Measurements from ENCODE around the gene COL23A1.

Gene COL23A1

GRCh38 chr5:178588769-178589168, 1.4 kb downstream of the COL23A1 start:
- DNase-seq: no peak

DNA sequence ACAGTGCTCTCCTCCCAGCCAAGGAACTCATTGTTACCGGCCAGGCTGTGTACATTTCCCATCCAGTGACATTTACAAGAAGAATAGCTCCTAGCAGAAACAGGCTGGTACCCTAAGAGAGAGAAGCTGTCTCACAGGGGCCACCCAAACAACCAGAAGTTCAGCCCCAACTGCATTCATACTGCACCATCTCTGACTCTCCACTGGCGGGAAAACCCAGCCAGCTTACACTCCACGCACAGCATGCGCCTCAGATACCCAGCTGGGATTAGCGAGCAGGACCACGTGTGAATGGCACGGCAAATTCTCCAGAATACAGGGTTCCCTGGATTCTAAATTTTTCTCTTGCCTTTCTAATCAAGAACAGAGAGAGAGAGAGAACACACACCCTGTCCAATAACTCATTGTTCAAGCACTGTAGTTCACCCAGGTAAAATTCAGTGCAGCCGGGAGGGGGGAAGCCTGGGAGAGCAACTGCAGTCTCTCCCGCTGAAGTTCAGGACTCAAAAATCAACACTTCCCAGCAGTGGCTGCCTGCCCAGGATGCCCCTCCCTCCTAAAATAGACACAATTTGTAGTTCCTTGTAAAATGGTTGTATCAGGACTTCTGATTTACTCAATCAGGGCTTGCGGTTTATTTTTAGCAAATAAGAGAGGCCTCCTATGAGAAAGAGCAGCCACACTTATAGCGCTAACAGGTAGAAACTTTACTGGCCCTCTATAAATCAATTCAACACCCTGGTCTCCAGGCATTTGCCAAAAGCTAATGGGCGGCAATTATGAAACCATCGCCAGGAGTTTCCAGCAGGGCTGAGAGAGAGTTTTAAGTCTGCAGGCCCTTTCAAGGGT, 2.2 kb downstream of the COL23A1 start:
- DNase-seq: no peak

DNA sequence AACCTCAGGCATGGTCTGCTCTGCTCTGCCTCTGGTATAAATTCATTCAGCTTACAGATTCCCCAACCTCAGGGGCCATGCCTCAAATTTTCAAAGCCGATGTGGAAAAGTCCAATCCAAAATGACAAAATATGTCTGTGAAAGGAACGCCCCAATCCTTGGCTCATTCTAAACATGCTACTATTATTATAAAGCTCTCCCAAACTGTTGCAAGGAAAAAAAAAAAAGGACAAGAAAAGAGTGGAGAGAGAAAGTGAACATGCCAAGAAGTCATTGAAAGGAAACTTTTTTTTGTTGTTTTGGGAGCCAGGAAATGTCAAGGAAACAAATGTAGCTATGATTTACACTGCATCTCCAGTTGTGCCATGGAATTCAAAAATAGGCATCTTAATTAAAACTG, 3.8 kb downstream of the COL23A1 start:
- DNase-seq: no peak

- DNase-seq: peak; percentile 51
Measured at GRCh38 chr5:178585421-178585820, 4.8 kb downstream of the COL23A1 start.

DNA sequence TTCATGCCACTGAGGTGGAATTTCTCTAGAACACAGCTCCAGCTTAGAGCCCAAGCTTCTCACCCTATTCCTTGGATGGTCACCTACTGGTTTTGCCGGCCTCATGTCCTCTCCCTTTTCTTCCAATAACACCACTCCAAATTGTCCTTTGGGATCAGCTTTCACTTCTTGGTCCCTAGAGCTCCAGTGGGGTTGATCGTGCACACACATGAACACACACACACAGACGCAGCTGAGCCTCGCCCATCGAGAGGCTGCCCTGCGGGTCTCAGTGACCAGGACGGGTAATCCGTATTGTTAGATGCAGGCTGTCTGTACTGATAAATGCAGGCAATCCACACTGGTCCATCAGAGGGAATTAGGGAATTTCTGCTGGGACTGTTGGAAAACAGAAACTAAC, 6.9 kb downstream of the COL23A1 start:
- DNase-seq: no peak

- DNase-seq: no peak
Measured at GRCh38 chr5:178582291-178582690, 7.9 kb downstream of the COL23A1 start.

- no peak for DNase-seq
Measured at GRCh38 chr5:178581621-178582020, 8.6 kb downstream of the COL23A1 start.

DNA sequence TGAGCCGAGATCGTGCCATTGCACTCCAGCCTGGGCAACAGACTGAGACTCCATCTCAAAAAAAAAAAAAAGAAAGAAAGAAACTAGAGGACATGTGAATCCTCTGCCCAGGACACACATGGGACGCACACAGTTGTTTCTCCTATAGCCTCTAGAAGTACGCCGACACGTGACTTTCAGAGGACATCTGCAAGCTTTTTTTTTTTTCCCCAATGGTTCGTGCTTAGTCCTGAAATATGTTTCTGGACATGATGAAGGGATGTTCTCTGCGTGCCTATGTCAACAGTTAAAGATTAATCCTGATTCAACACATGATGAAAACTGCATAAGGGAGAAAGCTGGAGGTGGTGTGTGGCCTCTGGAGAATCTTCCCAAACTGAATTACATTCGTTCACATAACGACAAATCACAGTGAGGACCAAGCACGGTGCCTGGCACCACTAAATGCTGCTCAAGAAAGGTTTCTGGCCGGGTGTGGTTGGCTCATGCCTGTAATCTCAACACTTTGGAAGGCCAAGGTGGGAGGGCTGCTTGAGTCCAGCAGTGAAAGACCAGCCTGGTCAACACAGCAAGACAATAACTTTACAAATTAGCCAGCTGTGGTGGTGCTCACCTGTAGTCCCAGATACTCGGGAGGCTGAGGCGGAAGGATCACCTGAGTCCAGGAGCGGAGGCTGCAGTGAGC, 9.8 kb downstream of the COL23A1 start:
- no peak for DNase-seq

- no peak for DNase-seq
Measured at GRCh38 chr5:178577944-178578343, 12.2 kb downstream of the COL23A1 start.

GRCh38 chr5:178577376-178577839, 12.8 kb downstream of the COL23A1 start:
- no peak for DNase-seq

DNA sequence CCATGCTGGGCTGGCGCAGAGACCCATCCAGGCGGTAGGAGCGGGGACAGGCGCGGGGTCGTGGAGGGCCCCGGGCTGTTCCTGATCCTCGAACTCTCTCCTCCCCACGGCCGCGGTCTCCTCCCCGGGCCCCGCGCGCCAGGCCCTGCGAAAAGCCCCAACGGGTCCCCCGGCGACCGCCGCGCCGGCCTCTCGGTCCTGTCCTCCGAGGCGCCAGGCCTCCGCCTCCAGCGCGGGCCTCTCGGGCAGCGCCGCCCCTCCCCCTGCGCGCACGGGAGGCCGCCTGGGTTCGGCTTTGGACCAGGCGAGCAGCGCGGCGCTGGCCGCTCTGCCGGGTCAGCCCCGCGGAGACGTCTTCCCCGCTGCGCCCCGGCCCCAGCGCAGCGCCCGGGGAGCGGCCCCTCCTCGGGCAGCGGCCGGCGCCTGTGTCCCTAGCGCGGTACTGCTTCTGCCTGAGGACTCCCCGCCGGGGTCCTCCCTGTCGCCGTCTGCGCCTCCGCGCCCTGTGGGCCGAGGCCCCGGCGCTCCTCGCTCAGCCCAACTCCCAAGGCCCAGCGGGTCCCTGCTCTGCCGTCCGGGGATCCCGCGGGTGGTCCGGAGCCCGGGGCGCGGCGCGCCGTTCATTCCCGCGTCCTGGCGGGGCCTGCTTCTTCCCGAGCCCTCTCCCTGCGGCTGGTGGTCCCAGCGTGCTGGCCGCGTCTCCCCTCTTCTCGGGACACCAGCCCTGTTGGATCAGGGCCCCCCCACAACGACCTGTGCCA, 13.4 kb downstream of the COL23A1 start:
- DNase-seq: no peak

- DNase-seq: no peak
Measured at GRCh38 chr5:178573216-178573615, 17.0 kb downstream of the COL23A1 start.

DNA sequence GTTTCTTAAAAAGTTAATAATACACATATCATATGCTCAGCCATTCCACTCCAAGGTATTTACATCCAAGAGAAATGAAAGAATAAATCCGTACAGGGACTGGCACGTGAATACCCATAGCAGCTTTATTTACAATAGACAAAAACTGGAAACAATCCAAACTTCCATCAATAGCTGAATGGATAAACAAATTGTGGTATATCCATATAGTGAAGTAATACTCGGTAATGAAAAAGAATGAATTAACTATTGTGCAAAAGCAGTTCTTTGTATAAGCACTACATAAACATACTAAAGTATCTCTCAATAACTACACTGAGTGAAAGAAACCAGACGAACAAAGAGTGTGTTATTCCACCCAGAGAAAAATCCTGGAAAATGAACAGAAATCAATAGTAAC, 17.6 kb downstream of the COL23A1 start:
- no peak for DNase-seq

- DNase-seq: no peak
Measured at GRCh38 chr5:178569485-178569884, 20.7 kb downstream of the COL23A1 start.

DNA sequence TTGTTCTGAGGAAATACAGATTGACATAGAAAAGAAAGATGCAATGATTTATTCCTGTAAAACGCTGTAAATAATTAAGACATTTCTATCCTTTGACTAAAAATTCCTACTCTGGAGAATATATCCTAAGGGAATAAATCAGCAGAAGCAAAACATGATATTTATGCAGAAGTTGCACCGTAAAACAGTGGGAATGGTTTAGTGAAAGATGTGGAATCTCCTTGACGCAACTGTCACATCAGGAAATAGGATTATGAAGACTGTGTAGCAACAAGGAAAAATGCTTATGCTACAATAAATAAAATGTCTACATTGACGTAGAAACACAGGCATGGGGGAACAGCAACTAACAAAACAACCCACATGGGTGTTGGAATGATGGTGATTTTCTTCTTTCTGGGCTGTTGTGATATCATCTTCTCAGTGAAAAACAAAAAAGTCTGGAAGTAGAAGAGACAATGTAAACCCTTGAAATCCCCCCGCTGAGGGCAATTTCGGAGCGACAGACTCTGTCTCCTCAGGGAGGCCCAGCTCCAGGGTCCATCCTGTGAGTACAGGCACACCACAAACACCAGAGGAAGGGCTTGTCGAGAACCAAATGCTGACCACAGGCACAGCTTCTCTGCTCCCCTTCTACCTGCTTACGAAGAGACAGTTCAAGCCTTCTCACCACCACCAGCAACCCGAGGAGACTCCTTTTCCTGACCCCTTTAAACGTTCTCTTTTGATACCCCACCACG, 25.2 kb downstream of the COL23A1 start:
- DNase-seq: peak; percentile 26

GRCh38 chr5:178564397-178564796, 25.8 kb downstream of the COL23A1 start:
- no peak for DNase-seq

- DNase-seq: no peak
Measured at GRCh38 chr5:178563621-178564020, 26.6 kb downstream of the COL23A1 start.

- no peak for DNase-seq
Measured at GRCh38 chr5:178561746-178562264, 28.4 kb downstream of the COL23A1 start.

DNA sequence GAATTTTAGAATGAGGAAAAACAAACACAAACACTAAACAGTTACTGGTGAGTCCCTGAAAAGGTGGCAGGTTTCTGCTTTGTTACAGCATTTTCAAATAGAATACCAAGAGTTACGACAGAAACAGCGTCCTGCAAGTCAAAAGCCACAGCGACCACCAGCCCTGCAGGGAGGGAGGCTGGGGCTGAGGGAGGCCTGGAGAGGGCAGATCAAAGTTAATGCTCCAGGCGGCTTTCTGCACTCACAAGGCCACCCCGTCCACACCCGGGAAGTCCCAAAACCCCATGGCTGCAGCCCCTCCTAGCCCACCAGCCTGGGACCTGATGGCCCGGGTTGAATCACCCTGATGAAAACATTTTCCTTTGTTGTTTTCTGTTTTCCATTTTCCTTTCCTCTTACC, 29.3 kb downstream of the COL23A1 start:
- no peak for DNase-seq

DNA sequence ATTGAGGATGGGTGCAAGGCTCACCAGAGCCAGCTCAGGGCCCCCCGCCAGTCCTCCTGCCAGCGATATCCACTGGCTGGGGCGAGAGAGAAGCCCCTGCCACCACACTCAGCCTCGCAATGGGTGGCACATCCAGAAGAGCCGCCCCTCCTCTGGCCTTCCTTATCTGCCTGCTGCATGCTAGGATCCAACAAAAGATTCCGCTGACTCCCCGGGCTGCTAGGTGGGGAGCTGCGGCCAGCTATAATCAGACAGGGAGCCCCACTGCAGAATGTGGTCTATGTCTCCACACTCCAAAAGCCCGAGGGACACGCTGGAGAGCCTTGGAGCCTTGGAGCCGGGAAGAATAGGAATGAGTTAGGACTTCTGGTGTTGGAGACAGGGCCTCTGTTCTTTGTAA, 32.8 kb downstream of the COL23A1 start:
- no peak for DNase-seq

GRCh38 chr5:178555771-178556211, 34.4 kb downstream of the COL23A1 start:
- DNase-seq: no peak

DNA sequence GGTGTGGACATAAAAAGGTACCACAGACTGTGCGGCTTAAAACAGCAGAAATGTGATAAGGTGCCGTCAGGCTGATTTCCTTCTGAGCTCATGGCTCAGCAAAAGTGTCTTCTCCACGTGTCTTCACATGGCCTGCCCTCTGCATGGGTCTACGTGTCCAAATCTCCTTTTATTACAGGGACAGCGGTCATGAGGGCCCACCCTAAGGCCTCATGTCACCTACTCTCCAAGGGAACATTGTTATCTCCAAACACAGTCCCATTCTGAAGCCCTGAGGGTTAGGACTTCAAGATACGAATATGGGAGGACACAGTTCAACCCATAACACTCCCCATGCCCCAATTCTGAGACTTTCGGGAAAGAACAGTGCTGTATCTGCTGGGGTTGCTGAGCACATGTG, 35.2 kb downstream of the COL23A1 start:
- DNase-seq: no peak

All from fibroblast of skin of abdomen (primary cell).